ENCODE measurements around the gene EPB41L1.

The EPB41L1 gene

DNA sequence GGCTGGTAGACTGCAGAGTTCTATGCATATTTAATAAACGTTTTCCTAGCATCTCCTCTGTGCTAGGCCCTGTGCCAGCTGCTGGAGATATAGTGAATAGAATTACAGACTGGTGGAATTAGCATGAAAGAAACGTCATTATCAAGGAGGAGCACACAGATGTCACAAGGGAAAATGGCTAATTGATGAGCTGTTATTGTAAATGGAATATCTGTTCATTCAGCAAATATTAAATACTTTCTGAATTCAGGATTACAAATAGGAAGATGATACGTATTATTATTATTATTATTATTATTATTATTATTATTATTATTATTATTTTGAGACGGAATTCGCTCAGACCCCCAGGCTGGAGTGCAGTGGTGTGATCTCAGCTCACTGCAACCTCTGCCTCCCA lies 82.9 kb downstream of the EPB41L1 start:
- H3K4me3 ChIP-seq (ENCODE audit: severe bottlenecking), result peak overlapping the region; percentile 77
- peaks cover 45% of the 10 kb centered on the region for H3K36me3 ChIP-seq (ENCODE audit: low read depth)
- ATAC-seq (ENCODE audit: low read depth) (no peak), DNase-seq (ENCODE audit: low spot score) (no peak)
- no peak overlapping the region for H3K27ac ChIP-seq (ENCODE audit: poor library complexity, severe bottlenecking)
- H3K27me3 ChIP-seq (ENCODE audit: insufficient read depth, poor library complexity, severe bottlenecking), result no peaks in the 10 kb centered on the region
- H3K9me3 ChIP-seq (ENCODE audit: severe bottlenecking), result no peaks in the 10 kb centered on the region
- H3K4me1 ChIP-seq (ENCODE audit: insufficient read depth, poor library complexity, severe bottlenecking), result peaks cover 19% of the 10 kb centered on the region
- TF ChIP-seq, protein P1, sequence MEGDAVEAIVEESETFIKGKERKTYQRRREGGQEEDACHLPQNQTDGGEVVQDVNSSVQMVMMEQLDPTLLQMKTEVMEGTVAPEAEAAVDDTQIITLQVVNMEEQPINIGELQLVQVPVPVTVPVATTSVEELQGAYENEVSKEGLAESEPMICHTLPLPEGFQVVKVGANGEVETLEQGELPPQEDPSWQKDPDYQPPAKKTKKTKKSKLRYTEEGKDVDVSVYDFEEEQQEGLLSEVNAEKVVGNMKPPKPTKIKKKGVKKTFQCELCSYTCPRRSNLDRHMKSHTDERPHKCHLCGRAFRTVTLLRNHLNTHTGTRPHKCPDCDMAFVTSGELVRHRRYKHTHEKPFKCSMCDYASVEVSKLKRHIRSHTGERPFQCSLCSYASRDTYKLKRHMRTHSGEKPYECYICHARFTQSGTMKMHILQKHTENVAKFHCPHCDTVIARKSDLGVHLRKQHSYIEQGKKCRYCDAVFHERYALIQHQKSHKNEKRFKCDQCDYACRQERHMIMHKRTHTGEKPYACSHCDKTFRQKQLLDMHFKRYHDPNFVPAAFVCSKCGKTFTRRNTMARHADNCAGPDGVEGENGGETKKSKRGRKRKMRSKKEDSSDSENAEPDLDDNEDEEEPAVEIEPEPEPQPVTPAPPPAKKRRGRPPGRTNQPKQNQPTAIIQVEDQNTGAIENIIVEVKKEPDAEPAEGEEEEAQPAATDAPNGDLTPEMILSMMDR (IDR thresholded peaks at IDR 0.05; ENCODE audit: poor library complexity, severe bottlenecking), result no peak

DNA sequence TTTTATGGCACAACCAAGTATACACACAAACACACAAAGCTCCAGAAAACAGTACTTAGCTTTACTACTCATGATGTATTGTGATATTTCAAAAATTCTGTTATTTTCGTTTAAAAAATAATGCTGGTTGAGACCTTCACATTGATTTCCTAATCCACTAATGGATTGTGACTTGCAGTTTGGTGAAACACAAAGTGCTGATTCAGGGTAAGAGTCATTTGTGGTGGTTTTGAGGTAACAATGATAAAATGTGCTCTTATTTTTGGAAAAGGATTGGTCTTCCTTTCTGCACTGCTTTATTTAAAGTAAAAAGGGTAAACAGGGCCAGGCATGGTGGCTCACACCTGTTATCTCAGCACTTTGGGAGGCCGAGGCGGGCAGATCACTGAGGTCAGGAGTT lies 83.6 kb downstream of the EPB41L1 start:
- Histone ChIP-seq H3K36me3 (ENCODE audit: low read depth) (peaks cover 52% of the 10 kb centered on the region), H3K27ac (ENCODE audit: poor library complexity, severe bottlenecking) (no peak overlapping the region), H3K4me3 (ENCODE audit: severe bottlenecking) (no peak overlapping the region), H3K4me1 (ENCODE audit: insufficient read depth, poor library complexity, severe bottlenecking) (peaks cover 19% of the 10 kb centered on the region), H3K9me3 (ENCODE audit: severe bottlenecking) (no peaks in the 10 kb centered on the region), H3K27me3 (ENCODE audit: insufficient read depth, poor library complexity, severe bottlenecking) (no peaks in the 10 kb centered on the region)
- DNase-seq (ENCODE audit: low spot score) (no peak), ATAC-seq (ENCODE audit: low read depth) (no peak)
- TF ChIP-seq, protein P1 (IDR thresholded peaks at IDR 0.05; ENCODE audit: poor library complexity, severe bottlenecking), result no peak

DNA sequence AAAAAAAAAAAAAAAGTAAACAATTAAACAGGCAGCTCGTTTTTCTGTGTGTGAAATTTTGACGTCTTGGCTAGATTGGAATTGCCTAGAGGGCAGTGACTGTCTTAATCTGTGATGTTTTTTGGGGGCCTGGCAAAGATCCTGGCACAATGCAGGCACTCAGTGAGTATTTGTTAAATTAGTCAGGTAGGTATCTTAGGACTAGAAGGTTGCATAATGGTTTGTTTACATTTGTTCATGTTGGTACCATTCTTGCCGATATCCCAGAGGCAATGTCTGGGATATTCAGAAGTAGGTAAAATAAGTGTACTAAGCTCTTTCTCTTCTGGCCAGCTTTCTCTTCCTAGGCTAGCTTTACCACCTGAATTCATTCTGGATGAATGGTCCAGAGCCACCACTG lies 84.2 kb downstream of the EPB41L1 start:
- Histone ChIP-seq H3K9me3 (ENCODE audit: severe bottlenecking) (no peaks in the 10 kb centered on the region), H3K4me3 (ENCODE audit: severe bottlenecking) (no peak overlapping the region), H3K27me3 (ENCODE audit: insufficient read depth, poor library complexity, severe bottlenecking) (no peaks in the 10 kb centered on the region), H3K4me1 (ENCODE audit: insufficient read depth, poor library complexity, severe bottlenecking) (peaks cover 19% of the 10 kb centered on the region), H3K36me3 (ENCODE audit: low read depth) (peaks cover 58% of the 10 kb centered on the region), H3K27ac (ENCODE audit: poor library complexity, severe bottlenecking) (no peak overlapping the region)
- DNase-seq (ENCODE audit: low spot score), result no peak
- ATAC-seq (ENCODE audit: low read depth), result peak; percentile 45
- TF ChIP-seq, protein P1 (IDR thresholded peaks at IDR 0.05; ENCODE audit: poor library complexity, severe bottlenecking), result no peak

DNA sequence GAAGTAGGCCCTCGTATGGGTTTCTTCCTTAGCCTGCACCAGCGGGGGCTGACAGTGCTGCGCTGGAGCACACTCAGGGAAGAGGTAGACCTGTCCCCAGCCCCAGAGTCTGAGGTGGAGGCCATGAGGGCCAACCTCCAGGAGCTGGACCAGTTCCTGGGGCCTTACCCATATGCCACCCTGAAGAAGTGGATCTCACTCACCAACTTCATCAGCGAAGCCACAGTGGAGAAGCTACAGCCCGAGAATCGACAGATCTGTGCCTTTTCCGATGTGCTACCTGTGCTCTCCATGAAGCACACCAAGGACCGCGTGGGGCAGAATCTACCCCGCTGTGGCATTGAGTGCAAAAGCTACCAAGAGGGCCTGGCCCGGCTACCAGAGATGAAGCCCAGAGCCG lies 85.5 kb downstream of the EPB41L1 start:
- H3K27ac ChIP-seq (ENCODE audit: poor library complexity, severe bottlenecking), result no peak overlapping the region
- TF ChIP-seq, protein P1 (IDR thresholded peaks at IDR 0.05; ENCODE audit: poor library complexity, severe bottlenecking), result no peak
- no peaks in the 10 kb centered on the region for H3K27me3 ChIP-seq (ENCODE audit: insufficient read depth, poor library complexity, severe bottlenecking)
- H3K4me1 ChIP-seq (ENCODE audit: insufficient read depth, poor library complexity, severe bottlenecking), result peaks cover 19% of the 10 kb centered on the region
- H3K4me3 ChIP-seq (ENCODE audit: severe bottlenecking), result no peak overlapping the region
- no peaks in the 10 kb centered on the region for H3K9me3 ChIP-seq (ENCODE audit: severe bottlenecking)
- DNase-seq (ENCODE audit: low spot score) (peak; percentile 77), ATAC-seq (ENCODE audit: low read depth) (no peak)
- H3K36me3 ChIP-seq (ENCODE audit: low read depth), result peaks cover 71% of the 10 kb centered on the region

DNA sequence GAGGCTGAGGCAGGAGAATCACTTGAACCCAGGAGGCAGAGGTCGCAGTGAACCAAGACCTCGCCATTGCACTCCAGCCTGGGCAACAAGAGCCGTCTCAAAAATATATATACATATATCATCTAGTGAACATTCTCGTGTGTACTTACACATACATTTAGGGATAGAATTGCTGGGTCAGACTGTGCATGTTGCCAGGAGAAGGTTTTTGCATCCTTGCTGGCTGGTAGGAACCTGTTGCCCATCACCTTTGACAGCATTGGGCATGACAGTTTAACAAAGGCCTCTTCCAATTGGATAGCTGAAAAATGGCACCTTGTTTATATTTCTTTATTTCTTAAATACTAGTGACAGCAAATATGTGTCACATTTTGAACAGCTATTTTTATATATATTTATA lies 87.1 kb downstream of the EPB41L1 start:
- Histone ChIP-seq H3K4me3 (ENCODE audit: severe bottlenecking) (no peak overlapping the region), H3K36me3 (ENCODE audit: low read depth) (peaks cover 87% of the 10 kb centered on the region), H3K4me1 (ENCODE audit: insufficient read depth, poor library complexity, severe bottlenecking) (peaks cover 15% of the 10 kb centered on the region), H3K27me3 (ENCODE audit: insufficient read depth, poor library complexity, severe bottlenecking) (no peaks in the 10 kb centered on the region), H3K9me3 (ENCODE audit: severe bottlenecking) (no peaks in the 10 kb centered on the region), H3K27ac (ENCODE audit: poor library complexity, severe bottlenecking) (no peak overlapping the region)
- DNase-seq (ENCODE audit: low spot score) (no peak), ATAC-seq (ENCODE audit: low read depth) (no peak)
- TF ChIP-seq, protein P1 (IDR thresholded peaks at IDR 0.05; ENCODE audit: poor library complexity, severe bottlenecking), result no peak
